GM21717 (cell line): Measurements from ENCODE around the gene ELAVL1.

Source experiments
- ATAC-seq: cut with Tn5 transposase; IDR thresholded peaks from one replicate; pipeline ENCODE4 v1.9.1; 2021; ENCODE audit warnings: mild to moderate bottlenecking, moderate library complexity; ENCODE audit not compliant: unreplicated experiment

The ELAVL1 gene

GRCh38 chr19:7914099-7914498 lies 91.3 kb downstream of the ELAVL1 start:
- no peak for ATAC-seq

- no peak for ATAC-seq
Measured at GRCh38 chr19:7913652-7914051, 91.8 kb downstream of the ELAVL1 start.

- no peak for ATAC-seq
Measured at GRCh38 chr19:7912697-7913564, 92.5 kb downstream of the ELAVL1 start.

GRCh38 chr19:7912144-7912696 lies 93.2 kb downstream of the ELAVL1 start:
- no peak for ATAC-seq

- ATAC-seq = no peak
Measured at GRCh38 chr19:7911508-7912143, 93.8 kb downstream of the ELAVL1 start.

GRCh38 chr19:7910321-7911161 lies 94.9 kb downstream of the ELAVL1 start:
- ATAC-seq = no peak

- no peak for ATAC-seq
Measured at GRCh38 chr19:7909471-7910067, 95.9 kb downstream of the ELAVL1 start.

GRCh38 chr19:7908742-7909461 lies 96.5 kb downstream of the ELAVL1 start:
- ATAC-seq = no peak
